GM06990 (cell line): Measurements from ENCODE around the gene PDCD11.

Source experiments
- DNase-seq: peaks from one replicate; pipeline ENCODE4 v3.0.0-alpha.2; 2011; ENCODE audit not compliant: insufficient read length; ENCODE audit errors: extremely low read depth
- H3K27me3 ChIP-seq: replicated peaks from 2 replicates; pipeline ENCODE4 v1.6.0; 2011; ENCODE audit warnings: low read length; ENCODE audit not compliant: control insufficient read depth, insufficient read depth
- H3K36me3 ChIP-seq: 2 replicates; pipeline ENCODE4 v1.5.1; 2011; ENCODE audit warnings: low read length; ENCODE audit not compliant: control insufficient read depth, insufficient read depth
- H3K4me3 ChIP-seq: replicated peaks from 2 replicates; pipeline ENCODE4 v1.5.1; 2011; ENCODE audit warnings: low read depth, mild to moderate bottlenecking, control low read depth, low read length
- CTCF ChIP-seq: IDR thresholded peaks from 2 replicates; pipeline ENCODE4 v1.5.1; 2011; ENCODE audit warnings: low read length, control low read depth, mild to moderate bottlenecking, inconsistent platforms; ENCODE audit not compliant: insufficient read depth, poor library complexity, severe bottlenecking

The PDCD11 gene

DNA sequence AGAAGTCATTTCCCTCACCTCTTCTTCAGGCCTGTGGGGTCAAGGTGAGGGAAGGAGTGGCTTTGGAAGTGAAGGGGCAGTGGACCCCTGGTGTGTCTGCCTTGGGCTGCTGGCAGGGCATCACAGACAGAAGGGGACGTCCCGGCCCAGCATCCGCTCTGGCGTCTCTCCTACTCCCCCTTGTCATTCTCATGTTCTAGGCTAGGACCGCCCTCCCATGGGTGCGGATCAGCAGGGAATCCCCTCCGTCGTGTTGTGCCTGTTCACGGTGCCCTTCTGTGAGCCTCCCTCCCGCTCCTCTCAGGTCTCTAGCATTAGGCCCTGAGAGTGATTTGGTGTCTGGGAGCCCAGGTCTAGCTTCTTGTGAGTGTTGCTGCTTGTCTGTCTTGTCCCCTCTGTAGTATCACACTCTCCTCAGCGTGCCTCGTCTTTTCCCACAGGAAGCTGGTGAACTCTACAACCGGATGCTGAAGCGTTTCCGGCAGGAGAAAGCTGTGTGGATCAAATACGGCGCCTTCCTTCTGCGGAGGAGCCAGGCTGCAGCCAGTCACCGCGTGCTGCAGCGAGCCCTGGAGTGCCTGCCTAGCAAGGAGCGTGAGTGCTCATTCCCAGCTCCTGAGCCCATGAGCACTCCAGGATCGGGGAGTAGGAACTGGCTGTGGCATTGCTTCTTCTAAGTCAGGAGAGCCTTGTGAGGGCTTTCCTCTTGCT is 47.2 kb downstream of the PDCD11 start:
- TF ChIP-seq CTCF = no peak
- H3K4me3 ChIP-seq = no peak overlapping the region
- H3K36me3 ChIP-seq = peaks cover 56% of the 10 kb centered on the region
- no peak for DNase-seq
- no peaks in the 10 kb centered on the region for H3K27me3 ChIP-seq

DNA sequence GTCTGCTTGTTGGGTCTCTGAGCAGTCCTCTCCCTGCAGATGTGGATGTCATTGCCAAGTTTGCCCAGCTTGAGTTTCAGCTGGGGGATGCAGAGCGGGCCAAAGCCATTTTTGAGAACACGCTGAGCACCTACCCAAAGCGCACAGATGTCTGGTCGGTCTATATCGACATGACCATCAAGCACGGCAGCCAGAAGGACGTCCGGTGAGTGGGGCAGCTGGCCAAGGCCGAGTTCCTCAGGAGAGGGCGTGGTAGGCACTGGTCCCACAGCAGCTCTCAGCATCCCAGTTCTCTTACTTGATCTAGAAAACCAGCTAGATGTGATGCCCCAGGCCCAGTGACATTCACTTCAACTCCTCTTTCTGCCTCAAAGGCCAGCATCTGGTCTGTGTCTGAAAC is 48.1 kb downstream of the PDCD11 start:
- DNase-seq = no peak
- H3K4me3 ChIP-seq = no peak overlapping the region
- no peak for TF ChIP-seq CTCF
- H3K36me3 ChIP-seq = peaks cover 62% of the 10 kb centered on the region
- H3K27me3 ChIP-seq = no peaks in the 10 kb centered on the region

GRCh38 chr10:103445366-103445765 is 48.9 kb downstream of the PDCD11 start:
- no peak for DNase-seq
- Histone ChIP-seq H3K27me3 (no peaks in the 10 kb centered on the region), H3K4me3 (no peak overlapping the region), H3K36me3 (peaks cover 56% of the 10 kb centered on the region)
- no peak for TF ChIP-seq CTCF

- H3K4me3 ChIP-seq = no peak overlapping the region
- H3K36me3 ChIP-seq = peaks cover 52% of the 10 kb centered on the region
- no peaks in the 10 kb centered on the region for H3K27me3 ChIP-seq
- DNase-seq = no peak
- TF ChIP-seq CTCF = no peak
Measured at GRCh38 chr10:103445767-103446567, 49.5 kb downstream of the PDCD11 start.

- DNase-seq = no peak
- Histone ChIP-seq H3K27me3 (no peaks in the 10 kb centered on the region), H3K36me3 (peaks cover 46% of the 10 kb centered on the region), H3K4me3 (no peak overlapping the region)
- TF ChIP-seq CTCF = no peak
Measured at GRCh38 chr10:103447187-103447586, 50.8 kb downstream of the PDCD11 start.
